ENCODE data around the gene JOSD2. TPM values are rescaled to one million over a fixed set of nuclear protein-coding genes. Genes with fewer than 3 reads are reported as not detected.

The JOSD2 gene
- total and polyA plus RNA-seq, 8 donors = 9.9 to 79.4 (median 61.0) TPM; not detected in 1

- H3K9me3 ChIP-seq = no peaks in the 10 kb centered on the region
- DNase-seq = no peak
- intact Hi-C loops (cut with DNase I; ENCODE audit: low total_unique reads) = no loop called here
- no peak overlapping the region for H3K27ac ChIP-seq
- peaks cover 0 to 12% (median 11%) of the 10 kb centered on the region in 4 donors for H3K36me3 ChIP-seq
- no peak overlapping the region for H3K4me3 ChIP-seq
- TF ChIP-seq POLR2A (IDR thresholded peaks at IDR 0.05) (no peak), POLR2AphosphoS5 (IDR thresholded peaks at IDR 0.05) (no peak), EP300 (IDR thresholded peaks at IDR 0.05) (no peak)
- TF ChIP-seq, protein P1, sequence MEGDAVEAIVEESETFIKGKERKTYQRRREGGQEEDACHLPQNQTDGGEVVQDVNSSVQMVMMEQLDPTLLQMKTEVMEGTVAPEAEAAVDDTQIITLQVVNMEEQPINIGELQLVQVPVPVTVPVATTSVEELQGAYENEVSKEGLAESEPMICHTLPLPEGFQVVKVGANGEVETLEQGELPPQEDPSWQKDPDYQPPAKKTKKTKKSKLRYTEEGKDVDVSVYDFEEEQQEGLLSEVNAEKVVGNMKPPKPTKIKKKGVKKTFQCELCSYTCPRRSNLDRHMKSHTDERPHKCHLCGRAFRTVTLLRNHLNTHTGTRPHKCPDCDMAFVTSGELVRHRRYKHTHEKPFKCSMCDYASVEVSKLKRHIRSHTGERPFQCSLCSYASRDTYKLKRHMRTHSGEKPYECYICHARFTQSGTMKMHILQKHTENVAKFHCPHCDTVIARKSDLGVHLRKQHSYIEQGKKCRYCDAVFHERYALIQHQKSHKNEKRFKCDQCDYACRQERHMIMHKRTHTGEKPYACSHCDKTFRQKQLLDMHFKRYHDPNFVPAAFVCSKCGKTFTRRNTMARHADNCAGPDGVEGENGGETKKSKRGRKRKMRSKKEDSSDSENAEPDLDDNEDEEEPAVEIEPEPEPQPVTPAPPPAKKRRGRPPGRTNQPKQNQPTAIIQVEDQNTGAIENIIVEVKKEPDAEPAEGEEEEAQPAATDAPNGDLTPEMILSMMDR (IDR thresholded peaks at IDR 0.05) = no peak
- H3K4me1 ChIP-seq = peaks cover 5 to 22% (median 20%) of the 10 kb centered on the region in 4 donors
- WGBS, 5 donors = 85 to 89% (median 86%) methylated on average over 11 of the region's 11 CpGs
- peaks cover 0 to 3% (median 0%) of the 10 kb centered on the region in 3 donors for H3K27me3 ChIP-seq
These were observed 1.6 kb downstream of the JOSD2 start for GRCh38 chr19:50509366-50509765.

DNA sequence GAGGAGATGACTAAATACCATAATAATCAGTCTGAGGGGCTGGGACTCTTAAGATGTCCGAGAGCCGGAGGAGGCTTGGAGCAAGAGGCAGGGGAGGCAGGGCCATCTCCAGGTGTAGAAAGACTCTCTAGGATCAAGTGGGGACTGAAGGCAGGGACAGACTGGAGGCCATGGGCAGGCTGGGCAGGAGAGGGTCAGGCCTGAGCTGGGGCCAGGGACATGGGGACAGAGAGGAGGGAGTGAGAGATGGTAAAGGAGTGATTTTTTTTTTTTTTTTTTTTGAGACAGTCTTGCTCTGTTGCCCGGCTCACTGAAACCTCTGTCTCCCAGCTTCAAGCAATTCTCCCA lies 2.2 kb downstream of the JOSD2 start:
- peaks cover 5 to 22% (median 20%) of the 10 kb centered on the region in 4 donors for H3K4me1 ChIP-seq
- intact Hi-C loops (cut with DNase I; ENCODE audit: low total_unique reads) = no loop called here
- no peak overlapping the region for H3K27ac ChIP-seq
- H3K36me3 ChIP-seq = peaks cover 0 to 12% (median 11%) of the 10 kb centered on the region in 4 donors
- H3K9me3 ChIP-seq = no peaks in the 10 kb centered on the region
- no peaks in the 10 kb centered on the region for H3K27me3 ChIP-seq
- no peak for DNase-seq
- 87 to 97% (median 93%) methylated on average over 3 of the region's 3 CpGs for WGBS, 5 donors
- H3K4me3 ChIP-seq = no peak overlapping the region
- no peak for TF ChIP-seq POLR2A (IDR thresholded peaks at IDR 0.05)

DNA sequence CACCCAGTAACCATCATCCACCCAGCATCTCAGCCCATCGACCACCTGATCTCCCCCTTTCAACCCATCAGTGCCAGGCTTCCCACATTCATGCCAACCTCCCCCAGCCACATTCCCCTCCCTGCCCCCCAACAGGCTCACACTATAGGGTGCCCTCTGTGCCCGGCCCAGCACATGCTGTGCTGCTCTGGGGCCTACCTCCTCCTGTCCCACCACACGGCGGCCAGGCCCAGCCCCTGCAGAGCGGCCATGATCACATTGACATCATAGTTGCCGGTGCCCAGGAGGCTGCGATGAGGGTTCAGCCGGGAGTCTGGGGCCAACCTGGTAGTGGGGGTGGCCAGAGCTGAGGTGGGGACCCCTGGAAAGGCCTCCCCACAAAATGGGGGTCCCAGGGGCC lies 3.6 kb downstream of the JOSD2 start:
- Histone ChIP-seq H3K9me3 (no peaks in the 10 kb centered on the region), H3K36me3 (peaks cover 0 to 12% (median 11%) of the 10 kb centered on the region in 4 donors), H3K27ac (no peak overlapping the region), H3K27me3 (no peaks in the 10 kb centered on the region), H3K4me1 (peaks cover 5 to 21% (median 19%) of the 10 kb centered on the region in 4 donors), H3K4me3 (no peak overlapping the region)
- 89 to 95% (median 92%) methylated on average over 8 of the region's 8 CpGs for WGBS, 5 donors
- TF ChIP-seq EP300 (IDR thresholded peaks at IDR 0.05) (no peak), POLR2AphosphoS5 (IDR thresholded peaks at IDR 0.05) (no peak), POLR2A (IDR thresholded peaks at IDR 0.05) (no peak)
- TF ChIP-seq, protein P1 (IDR thresholded peaks at IDR 0.05) = no peak
- DNase-seq = no peak
- intact Hi-C loops (cut with DNase I; ENCODE audit: low total_unique reads) = no loop called here

- no peak overlapping the region for H3K27ac ChIP-seq
- intact Hi-C loops (cut with DNase I; ENCODE audit: low total_unique reads) = no loop called here
- H3K4me3 ChIP-seq = no peak overlapping the region
- H3K36me3 ChIP-seq = peaks cover 0 to 12% (median 11%) of the 10 kb centered on the region in 4 donors
- no peaks in the 10 kb centered on the region for H3K9me3 ChIP-seq
- no peak for DNase-seq
- WGBS, 5 donors = 90 to 97% (median 94%) methylated on average over 4 to 10 of the region's 10 CpGs
- no peaks in the 10 kb centered on the region for H3K27me3 ChIP-seq
- TF ChIP-seq EP300 (IDR thresholded peaks at IDR 0.05) (no peak), POLR2A (IDR thresholded peaks at IDR 0.05) (no peak), POLR2AphosphoS5 (IDR thresholded peaks at IDR 0.05) (no peak)
- TF ChIP-seq, protein P1 (IDR thresholded peaks at IDR 0.05) = no peak
- peaks cover 5 to 14% (median 13%) of the 10 kb centered on the region in 4 donors for H3K4me1 ChIP-seq
These were observed 4.3 kb downstream of the JOSD2 start for GRCh38 chr19:50506700-50507099.

DNA sequence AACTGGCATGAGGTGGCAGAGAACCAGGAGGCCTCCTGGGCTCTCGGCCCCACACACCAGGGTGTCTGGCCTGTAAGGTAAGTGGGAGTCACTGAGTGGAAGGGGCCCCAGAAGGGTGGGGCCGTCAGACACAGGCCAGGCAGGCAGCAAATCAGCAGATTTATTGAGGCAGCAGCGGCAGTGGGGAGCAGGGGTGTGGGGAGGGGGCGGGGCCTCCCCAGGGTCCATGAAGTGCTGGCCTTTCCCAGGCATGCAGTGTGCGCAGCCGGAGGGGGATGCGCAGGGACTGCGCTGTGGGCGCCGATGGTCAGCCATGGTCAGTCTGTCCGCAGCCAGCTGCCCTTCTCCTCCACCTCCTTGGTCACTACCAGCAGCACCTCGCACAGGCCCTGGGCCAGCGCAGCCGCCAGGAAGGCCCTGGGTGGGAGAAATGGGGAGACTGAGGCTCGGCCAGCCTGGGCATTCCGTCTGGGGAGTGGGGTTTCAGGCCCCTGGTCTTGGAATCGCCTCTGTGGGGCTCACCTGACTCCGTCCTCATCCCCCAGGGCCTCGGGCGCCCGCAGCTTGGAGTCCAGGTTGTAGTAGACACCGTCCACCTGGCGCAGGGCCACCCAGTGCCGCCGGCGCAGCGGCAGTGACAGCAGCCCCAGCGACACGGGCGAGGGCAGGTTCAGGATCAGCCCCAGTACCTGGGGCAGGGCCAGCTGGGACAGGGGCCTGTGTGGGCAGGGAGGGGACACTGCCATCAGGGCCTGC lies 5.0 kb downstream of the JOSD2 start:
- H3K27me3 ChIP-seq = no peaks in the 10 kb centered on the region
- intact Hi-C loops (cut with DNase I; ENCODE audit: low total_unique reads) = no loop called here
- WGBS, 5 donors = 89 to 93% (median 91%) methylated on average over 8 to 30 of the region's 30 CpGs
- H3K36me3 ChIP-seq = peaks cover 0 to 12% (median 11%) of the 10 kb centered on the region in 4 donors
- TF ChIP-seq POLR2AphosphoS5 (IDR thresholded peaks at IDR 0.05) = no peak
- TF ChIP-seq, protein P1 (IDR thresholded peaks at IDR 0.05) = no peak
- no peak for TF ChIP-seq EP300 (IDR thresholded peaks at IDR 0.05)
- TF ChIP-seq POLR2A (IDR thresholded peaks at IDR 0.05) = no peak
- no peak overlapping the region for H3K27ac ChIP-seq
- peaks cover 5 to 12% (median 10%) of the 10 kb centered on the region in 4 donors for H3K4me1 ChIP-seq
- no peak overlapping the region for H3K4me3 ChIP-seq
- no peaks in the 10 kb centered on the region for H3K9me3 ChIP-seq
- no peak for DNase-seq
